ENCODE measurements around the gene LMNTD1.
"Not testable (repeated sequence)": the region's sequence is repeated elsewhere in the genome, so short reads cannot be mapped to it uniquely, and the experiment has no call there.

Gene LMNTD1

DNA sequence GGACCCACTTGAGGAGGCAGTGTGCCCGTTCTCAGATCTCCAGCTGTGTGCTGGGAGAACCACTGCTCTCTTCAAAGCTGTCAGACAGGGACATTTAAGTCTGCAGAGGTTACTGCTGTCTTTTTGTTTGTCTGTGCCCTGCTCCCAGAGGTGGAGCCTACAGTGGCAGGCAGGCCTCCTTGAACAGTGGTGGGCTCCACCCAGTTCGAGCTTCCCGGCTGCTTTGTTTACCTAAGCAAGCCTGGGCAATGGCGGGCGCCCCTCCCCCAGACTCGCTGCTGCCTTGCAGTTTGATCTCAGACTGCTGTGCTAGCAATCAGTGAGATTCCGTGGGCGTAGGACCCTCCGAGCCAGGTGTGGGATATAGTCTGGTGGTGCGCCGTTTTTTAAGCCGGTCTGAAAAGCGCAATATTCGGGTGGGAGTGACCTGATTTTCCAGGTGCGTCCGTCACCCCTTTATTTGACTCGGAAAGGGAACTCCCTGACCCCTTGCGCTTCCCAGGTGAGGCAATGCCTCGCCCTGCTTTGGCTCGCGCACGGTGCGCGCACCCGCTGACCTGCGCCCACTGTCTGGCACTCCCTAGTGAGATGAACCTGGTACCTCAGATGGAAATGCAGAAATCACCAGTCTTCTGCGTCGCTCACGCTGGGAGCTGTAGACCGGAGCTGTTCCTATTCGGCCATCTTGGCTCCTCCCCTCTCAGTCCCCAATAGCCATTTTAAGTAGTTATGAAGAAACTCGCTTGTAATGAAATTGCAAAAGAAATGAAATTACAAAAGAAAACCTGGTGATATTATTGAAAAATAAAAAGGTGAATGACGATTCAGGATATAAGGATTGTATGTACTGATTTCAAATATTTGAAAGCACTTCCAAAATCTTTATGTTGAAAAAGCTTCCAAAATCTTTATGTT is 63.9 kb downstream of the LMNTD1 start:
- not testable (repeated sequence) for DNase-seq (ENCODE audit: low spot score)

DNA sequence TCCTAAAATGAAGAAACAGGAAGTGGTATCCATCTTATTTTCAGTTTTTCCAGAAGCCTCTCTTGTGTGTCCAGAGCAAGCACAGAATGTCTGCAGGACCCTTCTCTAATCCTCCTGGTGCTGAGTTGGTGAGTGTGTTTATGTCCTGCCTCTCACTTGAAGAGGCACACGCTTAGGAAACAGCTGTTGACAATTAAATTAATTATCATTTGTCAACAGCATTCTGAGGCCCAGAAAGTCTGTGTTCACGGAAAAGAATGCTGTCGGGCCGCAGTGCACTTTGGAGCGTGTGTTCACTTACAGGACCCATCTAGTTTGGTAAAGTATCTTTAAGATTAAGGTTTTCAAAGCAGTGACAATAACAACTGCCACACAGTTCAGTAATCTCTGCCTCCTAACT is 70.5 kb downstream of the LMNTD1 start:
- DNase-seq (ENCODE audit: low spot score) = no peak

DNA sequence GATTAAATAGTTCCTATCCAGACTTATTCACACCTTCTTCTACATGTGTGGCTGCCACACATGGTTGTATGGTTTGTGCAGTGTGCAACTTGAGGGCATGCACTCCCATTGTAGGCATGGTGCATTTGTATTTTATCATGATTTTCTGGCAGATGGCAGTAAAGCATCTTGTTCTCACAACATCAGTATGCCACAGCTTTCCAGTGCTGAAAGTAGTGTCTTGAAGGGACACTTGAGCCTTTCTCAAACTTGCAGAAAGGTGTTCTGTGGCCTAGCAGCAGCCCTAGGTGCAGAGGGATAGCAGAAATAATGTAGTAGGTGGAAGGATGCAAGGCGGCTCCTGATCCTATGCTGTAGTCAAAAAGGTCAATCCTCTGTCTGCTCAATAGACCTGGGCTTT is 72.9 kb downstream of the LMNTD1 start:
- DNase-seq (ENCODE audit: low spot score) = no peak

DNA sequence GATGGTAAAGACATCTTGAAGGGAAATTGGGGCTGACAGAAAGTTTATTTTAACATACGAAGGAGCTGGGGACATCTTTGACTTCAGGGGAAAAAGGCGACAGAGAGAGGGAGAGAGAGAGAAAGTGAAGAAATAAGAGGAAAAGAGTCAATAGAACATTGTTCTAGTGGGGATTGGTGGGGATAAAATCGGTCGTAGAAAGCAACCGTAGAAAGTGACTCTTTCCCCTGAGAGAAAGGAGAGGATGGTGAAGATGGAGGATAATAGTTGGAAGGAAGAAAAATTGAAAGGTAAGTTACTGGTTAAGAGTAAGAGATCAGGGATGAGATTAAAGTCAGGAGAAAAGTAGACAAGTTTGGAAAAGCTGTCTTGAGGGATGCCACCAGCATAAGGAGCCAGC is 75.9 kb downstream of the LMNTD1 start:
- no peak for DNase-seq (ENCODE audit: low spot score)

DNA sequence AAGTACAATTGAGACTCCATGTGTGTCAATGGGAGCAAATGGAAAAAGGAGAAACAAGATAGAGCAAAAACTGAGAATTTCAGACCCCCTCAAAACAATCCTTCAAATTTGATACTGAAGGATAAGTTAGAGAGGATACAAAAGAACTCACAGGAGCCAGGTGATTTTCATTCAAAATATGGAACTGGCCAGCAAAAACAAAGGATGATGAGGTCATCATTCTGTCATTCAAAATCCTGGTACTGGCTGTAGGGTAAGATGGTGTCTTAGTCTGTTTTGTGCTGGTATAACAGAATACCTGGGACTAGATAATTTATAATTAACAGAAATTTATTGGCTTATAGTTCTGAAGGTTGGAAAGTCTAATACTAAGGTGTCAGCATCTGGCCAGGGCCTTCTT is 80.6 kb downstream of the LMNTD1 start:
- DNase-seq (ENCODE audit: low spot score) = no peak

DNA sequence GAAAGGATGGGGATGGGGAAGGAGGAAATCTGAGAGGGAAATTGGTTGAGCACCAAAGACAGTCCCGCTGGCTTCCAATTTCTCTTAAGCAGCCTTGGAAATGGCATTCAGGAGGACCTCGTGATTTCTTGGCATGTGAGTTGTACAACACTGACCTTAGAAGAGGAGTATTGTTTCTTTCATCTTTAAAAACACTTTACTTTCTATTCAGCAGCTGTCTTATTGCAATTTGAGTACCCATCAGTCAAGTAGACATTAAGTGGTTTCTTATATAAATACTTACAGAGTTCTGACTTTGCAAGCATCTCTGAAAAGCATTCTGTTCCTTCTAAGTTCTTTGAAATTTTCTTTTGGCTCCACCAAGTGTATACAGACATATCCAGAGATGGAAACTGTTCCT is 83.2 kb downstream of the LMNTD1 start:
- DNase-seq (ENCODE audit: low spot score) = no peak

DNA sequence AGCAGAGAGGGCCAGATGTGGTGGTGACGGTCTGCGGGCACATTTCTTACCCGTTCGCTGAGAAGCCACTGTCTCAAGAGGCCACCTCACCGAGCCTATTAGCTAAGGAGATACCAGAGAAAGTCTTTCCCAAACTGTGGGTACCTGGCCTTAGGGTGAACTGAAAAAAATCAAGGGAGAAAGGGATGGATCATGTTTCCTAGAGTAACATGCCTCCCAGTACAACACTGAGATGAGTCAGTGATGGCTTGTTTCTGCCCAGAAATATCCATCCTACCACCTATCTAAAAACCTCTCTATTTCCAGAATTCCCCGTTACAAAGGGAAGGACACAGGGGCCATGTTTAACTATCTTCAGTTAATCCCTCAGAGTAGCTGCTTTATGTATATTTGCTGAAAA is 83.7 kb downstream of the LMNTD1 start:
- no peak for DNase-seq (ENCODE audit: low spot score)

DNA sequence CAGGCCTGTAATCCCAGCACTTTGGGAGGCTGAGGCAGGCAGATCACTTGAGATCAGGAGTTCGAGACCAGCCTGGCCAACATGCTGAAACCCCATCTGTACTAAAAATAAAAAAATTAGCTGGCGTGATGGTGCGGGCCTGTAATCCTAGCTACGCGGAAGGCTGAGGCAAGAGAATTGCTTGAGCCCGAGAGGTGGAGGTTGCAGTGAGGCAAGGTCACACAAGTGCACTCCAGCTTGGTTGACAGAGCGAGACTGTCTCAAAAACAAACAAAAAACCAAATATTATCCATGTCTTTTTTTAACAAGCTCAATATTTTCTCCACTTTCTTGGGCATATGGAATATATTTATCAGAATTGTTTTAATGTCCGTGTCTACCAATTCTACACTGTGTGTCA is 89.6 kb downstream of the LMNTD1 start:
- no peak for DNase-seq (ENCODE audit: low spot score)

DNA sequence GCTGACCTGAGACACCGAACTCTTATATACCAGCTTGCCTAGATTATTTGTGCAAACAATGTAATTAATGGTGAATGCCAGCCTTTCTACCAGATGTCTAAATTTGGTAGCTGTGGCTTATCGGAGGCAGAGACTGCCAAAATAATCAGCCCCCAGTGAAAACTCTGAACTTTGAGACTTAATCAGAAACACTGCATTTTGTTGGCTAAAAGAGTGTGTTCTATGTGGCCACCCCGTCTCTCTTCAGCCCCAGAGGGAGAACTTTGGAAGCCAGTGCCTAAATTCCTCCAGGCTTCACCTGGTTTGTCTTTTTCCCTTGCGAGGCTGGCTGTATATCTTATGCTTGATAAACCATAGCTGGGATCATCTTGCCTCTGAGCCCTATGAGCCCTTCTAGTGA is 90.1 kb downstream of the LMNTD1 start:
- no peak for DNase-seq (ENCODE audit: low spot score)

DNA sequence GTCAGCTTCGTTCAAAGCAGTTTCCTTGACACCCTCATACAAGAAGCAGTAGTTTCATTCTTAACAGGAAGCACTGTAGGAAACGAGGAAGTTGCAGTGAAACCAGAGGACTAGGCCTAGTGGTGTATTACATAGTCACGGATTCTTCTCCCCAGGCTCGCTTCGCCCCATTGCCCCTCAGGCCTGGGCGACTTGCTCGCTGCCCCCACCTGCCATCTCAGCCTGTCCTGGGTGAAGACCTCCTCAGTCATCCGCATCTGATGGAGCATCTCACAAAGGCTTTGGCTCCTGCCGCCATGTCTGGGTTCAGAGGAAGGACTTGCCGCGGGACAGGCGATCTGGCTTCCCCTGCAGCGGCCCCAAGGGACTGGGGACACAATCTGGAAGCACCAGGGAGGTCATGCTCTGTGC is 93.5 kb downstream of the LMNTD1 start:
- no peak for DNase-seq (ENCODE audit: low spot score)

DNA sequence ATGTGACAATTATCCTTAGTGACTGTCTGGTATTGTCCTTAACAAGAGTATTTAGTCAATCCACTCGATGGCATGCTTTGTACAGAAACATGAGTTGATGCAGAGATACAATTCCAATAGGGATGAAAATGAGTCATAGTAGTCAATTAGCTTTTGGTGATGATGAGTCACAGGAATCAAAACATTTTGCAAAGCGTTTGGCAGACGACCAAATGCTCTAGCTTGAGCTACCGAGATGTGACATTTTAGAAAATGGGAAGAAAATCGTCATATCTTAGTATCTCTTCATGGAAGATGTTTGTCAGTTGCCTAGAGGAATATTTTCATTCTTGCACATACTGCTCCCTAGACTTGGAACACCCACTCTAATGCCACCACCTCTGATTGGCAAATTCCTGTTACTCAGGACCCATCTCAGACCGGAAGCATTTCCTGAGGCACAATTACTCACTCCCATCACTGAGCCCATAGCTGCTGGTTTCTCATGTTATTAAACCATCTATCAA is 95.0 kb downstream of the LMNTD1 start:
- no peak for DNase-seq (ENCODE audit: low spot score)

DNA sequence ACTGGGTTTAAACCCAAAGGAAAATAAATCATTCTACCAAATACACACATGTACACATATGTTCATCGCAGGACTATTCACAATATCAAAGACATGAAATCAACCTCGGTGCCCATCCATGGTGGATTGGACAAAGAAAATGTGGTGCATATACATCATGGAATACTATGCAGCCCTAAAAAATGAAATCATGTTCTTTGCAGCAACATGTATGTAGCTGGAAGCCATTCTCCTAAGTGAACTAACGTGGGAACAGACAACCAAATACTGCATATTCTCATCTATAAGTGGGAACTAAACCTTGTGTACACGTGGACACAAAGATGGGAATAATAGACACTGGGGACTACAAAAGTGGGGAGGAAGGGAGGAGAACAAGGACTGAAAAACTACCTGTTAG is 96.6 kb downstream of the LMNTD1 start:
- no peak for DNase-seq (ENCODE audit: low spot score)

DNA sequence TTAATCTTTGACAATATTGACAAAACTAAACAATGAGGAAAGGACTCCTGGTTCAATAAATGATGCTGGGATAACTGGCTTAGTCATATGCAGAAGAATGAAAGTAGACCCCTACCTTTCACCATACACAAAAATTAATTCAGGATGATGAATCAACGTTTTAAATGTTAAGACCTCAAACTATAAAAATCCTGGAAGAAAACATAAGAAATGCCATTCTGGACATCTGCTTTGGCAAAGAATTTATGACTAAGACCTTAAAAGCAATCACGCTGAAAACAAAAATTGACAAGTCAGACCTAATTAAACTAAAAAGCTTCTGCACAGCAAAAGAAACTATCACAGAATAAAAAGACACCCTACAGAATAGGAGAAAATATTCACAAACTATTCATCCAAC is 97.4 kb downstream of the LMNTD1 start:
- DNase-seq (ENCODE audit: low spot score) = no peak

DNA sequence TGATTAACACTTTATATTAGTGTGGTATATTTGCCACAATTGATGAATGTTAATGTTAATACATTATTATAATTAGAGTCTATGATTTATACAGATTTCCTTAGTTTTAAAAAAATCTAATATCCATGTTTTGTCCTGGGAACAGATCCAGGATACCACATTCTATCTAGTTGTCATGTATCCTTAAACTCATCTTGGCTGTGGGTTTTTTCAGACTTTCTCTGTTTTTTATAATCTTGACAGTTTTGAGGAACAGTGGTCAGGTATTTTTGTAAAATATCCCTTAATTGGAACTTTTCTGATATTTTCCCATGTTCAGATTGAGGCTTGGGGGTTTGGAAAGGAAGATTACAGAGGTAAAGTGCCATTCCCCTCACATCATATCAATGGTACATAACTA is 104.1 kb downstream of the LMNTD1 start:
- DNase-seq (ENCODE audit: low spot score) = no peak

DNA sequence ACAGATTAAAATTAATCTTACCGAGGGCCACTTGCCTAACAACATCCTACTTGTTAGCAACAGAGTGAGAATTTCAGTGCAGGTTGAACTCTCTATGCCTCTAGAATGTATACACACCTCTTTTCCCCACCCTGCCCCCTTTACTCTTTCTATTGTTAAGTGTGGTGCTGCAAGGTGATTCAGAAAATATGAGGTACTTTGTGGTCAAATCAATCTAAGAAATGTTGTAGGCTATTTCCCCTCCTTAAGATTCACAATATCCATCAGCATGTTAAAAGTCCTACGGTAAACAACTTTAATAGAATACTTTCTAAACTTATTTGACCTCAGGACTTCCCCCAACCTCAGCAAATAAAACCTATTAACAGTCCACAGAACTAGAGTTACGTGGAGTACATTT is 106.0 kb downstream of the LMNTD1 start:
- DNase-seq (ENCODE audit: low spot score) = no peak

DNA sequence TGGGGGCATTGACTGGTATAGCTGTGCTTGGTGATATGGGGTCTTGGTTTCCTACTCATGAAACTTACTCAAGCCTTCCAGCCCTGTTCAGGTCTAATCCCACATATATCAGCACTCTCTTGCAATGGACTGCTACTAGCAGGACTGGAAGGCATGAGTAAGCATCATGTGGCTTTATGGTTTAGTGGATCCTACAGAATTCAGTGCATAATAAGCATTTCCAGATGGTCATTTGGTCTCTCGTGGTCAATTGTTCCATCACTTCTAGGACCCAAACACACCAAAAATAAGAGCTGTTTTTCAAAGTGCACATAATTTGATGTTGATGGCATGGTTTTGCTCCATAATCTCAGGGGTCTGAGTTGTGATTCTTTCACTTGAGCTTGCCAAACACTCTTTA is 114.4 kb downstream of the LMNTD1 start:
- no peak for DNase-seq (ENCODE audit: low spot score)

DNA sequence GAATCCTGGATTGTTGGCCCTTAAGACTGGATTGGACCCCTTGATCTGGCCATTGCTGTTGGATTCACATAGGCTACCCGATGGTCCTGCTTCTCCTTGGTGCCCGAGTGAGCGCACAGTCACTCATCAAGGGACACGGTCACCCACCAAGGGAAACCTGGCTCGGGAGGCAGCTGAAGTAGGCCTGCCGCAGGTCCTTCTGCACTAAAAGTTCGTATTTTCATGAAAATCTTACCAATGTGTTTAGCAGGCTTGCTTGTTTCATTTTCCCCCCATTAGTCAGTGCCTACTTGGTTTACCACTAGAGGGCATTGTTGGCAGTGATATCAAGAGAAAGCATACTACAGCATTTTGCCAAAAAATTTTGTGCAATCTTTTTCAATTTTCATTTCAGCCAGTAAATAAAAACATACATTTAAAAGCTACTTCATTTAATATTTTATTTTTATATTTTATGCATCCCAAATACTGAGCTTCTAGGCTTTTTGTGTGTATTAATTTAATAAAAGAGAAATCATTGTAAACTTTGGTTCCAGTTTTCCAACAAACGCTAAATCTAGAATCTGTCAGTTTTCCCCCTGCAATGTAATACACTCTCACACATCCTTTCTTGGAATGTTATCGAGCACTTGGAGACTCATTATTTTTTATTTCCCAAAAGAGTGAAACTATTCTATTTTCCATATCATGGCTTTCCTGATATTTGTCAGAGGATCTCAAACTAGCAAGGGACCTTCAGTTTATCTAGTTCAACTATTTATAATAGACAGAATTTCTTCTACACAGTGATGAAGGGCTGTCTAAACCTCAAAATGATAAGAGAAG is 116.7 kb downstream of the LMNTD1 start:
- peak; percentile 60 for DNase-seq (ENCODE audit: low spot score)

DNA sequence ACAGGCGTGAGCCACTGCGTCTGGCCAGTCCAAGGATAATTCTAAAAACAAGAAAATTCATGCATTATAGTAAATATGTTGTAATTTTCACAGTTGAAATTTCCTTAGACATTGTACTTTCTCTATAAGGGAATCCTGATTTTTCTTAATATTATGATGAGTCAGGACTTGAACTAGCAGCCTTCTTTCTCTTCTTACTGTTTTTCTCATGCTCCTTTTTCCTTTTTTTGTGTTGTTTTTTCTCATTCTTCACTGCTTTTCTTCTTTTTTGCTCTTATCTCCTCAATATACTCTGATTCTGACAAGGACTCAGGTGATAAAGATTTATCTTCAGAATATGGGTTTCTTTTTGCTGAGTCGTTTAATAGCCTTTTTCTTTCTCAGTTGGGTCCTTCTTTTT is 117.7 kb downstream of the LMNTD1 start:
- DNase-seq (ENCODE audit: low spot score) = no peak

DNA sequence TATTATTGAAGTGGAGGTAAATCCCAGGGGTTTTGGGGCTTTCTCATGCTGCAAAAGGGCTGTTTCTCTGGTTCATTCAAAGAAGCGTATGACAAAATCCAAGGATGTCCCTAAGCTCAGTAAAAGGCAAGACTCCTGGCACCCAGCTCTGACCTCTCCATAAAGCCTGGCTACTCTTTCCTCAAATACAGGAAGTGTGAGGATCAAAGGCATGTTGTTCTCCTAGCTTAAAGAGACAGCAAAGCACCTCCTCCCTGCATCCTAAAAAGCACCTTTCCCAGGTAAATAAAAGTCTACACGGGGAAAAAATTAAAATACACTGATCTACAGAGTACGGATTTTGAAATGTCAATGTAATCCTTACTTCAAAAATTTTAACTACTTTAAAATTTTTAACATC is 118.6 kb downstream of the LMNTD1 start:
- no peak for DNase-seq (ENCODE audit: low spot score)

DNA sequence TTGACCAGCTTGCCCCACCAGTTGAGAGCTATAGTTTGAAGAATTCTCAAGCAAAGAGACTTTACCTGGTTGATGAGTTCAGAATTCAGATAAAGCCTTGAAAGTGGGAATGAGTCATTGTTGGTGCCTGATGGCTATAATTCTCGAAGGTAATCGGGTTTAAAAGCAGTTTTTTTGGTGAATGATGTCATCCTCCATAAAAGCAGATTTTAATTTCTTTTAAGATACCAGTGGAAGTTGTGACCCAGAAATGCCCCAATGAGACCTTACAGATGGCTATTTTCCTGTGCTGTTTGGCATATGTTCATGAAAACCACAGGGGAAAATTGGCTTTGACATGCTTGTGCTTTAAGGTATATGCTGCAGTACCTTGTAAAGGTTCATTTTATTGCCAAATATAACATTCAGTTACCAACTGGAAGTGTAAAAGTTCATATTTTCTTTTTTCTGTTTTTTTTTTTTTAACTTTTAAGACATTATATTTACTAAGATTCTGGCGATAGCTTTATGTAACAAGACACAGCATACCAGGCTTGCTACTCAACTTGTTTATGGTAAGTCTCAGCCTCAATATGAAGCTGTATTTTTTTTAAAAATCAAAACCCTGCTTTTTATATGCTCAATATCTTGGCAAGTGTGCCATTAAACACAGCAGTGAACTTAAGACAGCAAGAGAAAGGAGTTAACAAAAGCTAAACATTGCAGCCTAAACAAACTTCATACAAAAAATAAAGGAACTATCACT is 119.3 kb downstream of the LMNTD1 start:
- no peak for DNase-seq (ENCODE audit: low spot score)

DNA sequence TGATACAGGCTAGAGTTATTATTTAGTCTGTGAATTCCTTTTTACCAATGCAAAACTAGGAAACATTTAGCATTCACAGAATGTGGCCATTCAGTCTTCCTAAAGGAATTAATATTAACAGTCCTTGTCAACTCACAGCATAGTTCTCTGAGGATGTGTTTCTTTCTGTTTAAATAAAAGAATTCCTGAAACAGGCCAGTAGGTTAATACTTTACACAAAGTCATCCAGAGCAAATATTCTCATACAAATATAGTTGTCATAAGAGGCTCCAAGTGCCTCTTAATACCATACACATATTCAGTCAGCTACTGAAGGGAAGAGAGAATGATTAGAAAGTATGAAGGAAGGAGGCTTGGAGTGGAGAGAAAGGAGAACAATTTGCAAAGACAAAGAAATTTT is 120.1 kb downstream of the LMNTD1 start:
- DNase-seq (ENCODE audit: low spot score) = no peak

Data from ecto neural progenitor cell (in vitro differentiated cells).